Epithelial cell of esophagus (primary cell): ENCODE measurements around the gene FHIT.

Experiments used
- DNase-seq: peaks from one replicate; pipeline ENCODE4 v3.0.0; 2010; ENCODE audit warnings: low read depth
- H3K4me3 ChIP-seq: 2 replicates; pipeline ENCODE4 v1.5.1; 2011; ENCODE audit warnings: mild to moderate bottlenecking, low read length, control low read depth
- CTCF ChIP-seq: IDR thresholded peaks from 2 replicates; pipeline ENCODE4 v1.5.1; 2011; ENCODE audit warnings: low read depth, mild to moderate bottlenecking, low read length, control low read depth, inconsistent platforms; ENCODE audit not compliant: insufficient read depth; ENCODE audit errors: missing control alignments

Gene FHIT

GRCh38 chr3:60206206-60206605 is 1045.0 kb downstream of the FHIT start:
- H3K4me3 ChIP-seq = no peak overlapping the region
- DNase-seq = no peak
- TF ChIP-seq CTCF = no peak

GRCh38 chr3:60202052-60202726 is 1049.1 kb downstream of the FHIT start:
- DNase-seq = no peak
- no peak for TF ChIP-seq CTCF
- H3K4me3 ChIP-seq = no peak overlapping the region

- TF ChIP-seq CTCF = no peak
- no peak overlapping the region for H3K4me3 ChIP-seq
- no peak for DNase-seq
Observed at GRCh38 chr3:60199306-60199705, 1051.9 kb downstream of the FHIT start.

GRCh38 chr3:60198179-60198720 is 1053.0 kb downstream of the FHIT start:
- no peak overlapping the region for H3K4me3 ChIP-seq
- no peak for TF ChIP-seq CTCF
- no peak for DNase-seq

- DNase-seq = no peak
- no peak for TF ChIP-seq CTCF
- no peak overlapping the region for H3K4me3 ChIP-seq
Observed at GRCh38 chr3:60192297-60193114, 1058.7 kb downstream of the FHIT start.

GRCh38 chr3:60190073-60190472 is 1061.2 kb downstream of the FHIT start:
- H3K4me3 ChIP-seq = no peak overlapping the region
- TF ChIP-seq CTCF = no peak
- no peak for DNase-seq
